Aorta (tissue), 5 donors: ENCODE results near the gene SLC8A2. TPM values are rescaled to one million over a fixed set of nuclear protein-coding genes. Genes with fewer than 3 reads are reported as not detected.
A peak's percentile ranks its signal among the peaks of the same experiment; 100 is the strongest.

Experiments used
- ATAC-seq: fragments of 200-7000 bp; cut with Tn5 transposase; one replicate; pipeline ENCODE4 v1.9.1; 2022; ENCODE audit warnings: moderate library complexity; ENCODE audit not compliant: low FRiP score
- DNase-seq, 2 donors: peaks; one replicate each; pipeline ENCODE4 v3.0.0-alpha.2; 2020
- H3K27ac ChIP-seq, 2 donors: one replicate each; pipeline ENCODE4 v1.5.1; 2013; ENCODE audit warnings: low read length in 2 of 2, mild to moderate bottlenecking in 2 of 2, moderate library complexity in 2 of 2, control low read depth in 1 of 2, inconsistent platforms in 1 of 2, low read depth in 1 of 2
- H3K27me3 ChIP-seq, 2 donors: one replicate each; pipeline ENCODE4 v1.6.1; 2013; ENCODE audit warnings: control low read depth in 1 of 2, low read length in 1 of 2, mild to moderate bottlenecking in 1 of 2, moderate library complexity in 1 of 2; ENCODE audit not compliant: insufficient read depth in 2 of 2, control insufficient read depth in 1 of 2
- H3K36me3 ChIP-seq, 2 donors: one replicate each; pipeline ENCODE4 v1.6.1; 2013; ENCODE audit warnings: control low read depth in 1 of 2, low read length in 1 of 2, mild to moderate bottlenecking in 1 of 2; ENCODE audit not compliant: insufficient read depth in 2 of 2, control insufficient read depth in 1 of 2
- H3K4me1 ChIP-seq, 2 donors: one replicate each; pipeline ENCODE4 v1.6.1; 2013; ENCODE audit warnings: low read length in 2 of 2, control low read depth in 1 of 2, mild to moderate bottlenecking in 1 of 2, moderate library complexity in 1 of 2; ENCODE audit not compliant: insufficient read depth in 2 of 2, control insufficient read depth in 1 of 2
- H3K4me3 ChIP-seq, 2 donors: one replicate each; pipeline ENCODE4 v1.5.1; 2013; ENCODE audit warnings: low read length in 2 of 2, control low read depth in 1 of 2, mild to moderate bottlenecking in 1 of 2
- H3K9me3 ChIP-seq: one replicate; pipeline ENCODE4 v1.6.1; 2013; ENCODE audit warnings: mild to moderate bottlenecking, low read length; ENCODE audit not compliant: control insufficient read depth
- WGBS, 2 donors: extraction: QIAGEN DNeasy Blood & Tissue Kit; methylation state at CpG; one replicate each; pipeline ENCODE4 v1.1.7; 2013; 5-methylcytosine and 5-hydroxymethylcytosine counted together
- intact Hi-C, 2 donors: fragments of 100-400 bp; cut with DNase I; formaldehyde crosslinking; loops; one replicate each; pipeline versions ENCODE4 v1.14.2 to v1.15.0; 2022
- polyA plus RNA-seq, 2 donors: library from polyadenylated mRNA; stranded (reverse); fragments of 200-250 nt; gene quantifications; one replicate each; pipeline ENCODE4 v1.2.3, GENCODE V29; 2013
- total RNA-seq, 2 donors: library from RNA; stranded (reverse); fragmentation: NEBNext Ultra II Directional; extraction: Animal tissue kit (Norgen Biotek cat#: 25700); gene quantifications; one replicate each; pipeline ENCODE4 v1.2.1, GENCODE V29; 2021
- donor health status: healthy with polysubstance abuse.
- donor health status: Bipolar disorder and iron deficiency.
- donor health status: DM: no; HTN: no; CAD: no.
- donor health status: DM: no; HTN: no; CAD: no.
- donor health status: DM: yes; HTN: yes; CAD: no.

Gene SLC8A2
- total and polyA plus RNA-seq, 4 donors, result 0.23 to 0.72 TPM; not detected in 2

GRCh38 chr19:47435196-47435595 lies 36.5 kb downstream of the SLC8A2 start:
- ATAC-seq (no peak), DNase-seq (no peak)
- Histone ChIP-seq H3K27me3 (no peaks in the 10 kb centered on the region), H3K36me3 (no peaks in the 10 kb centered on the region), H3K4me3 (no peak overlapping the region), H3K4me1 (no peaks in the 10 kb centered on the region), H3K27ac (no peak overlapping the region), H3K9me3 (no peaks in the 10 kb centered on the region)
- intact Hi-C loops, result loop anchor here (2.0 to 5.0 kb wide), 2 partner anchors 47 to 270 kb away; partner anchors contain the start of gene KPTN (in 1 of the 2)
- WGBS, 2 donors, result 63 to 65% methylated on average over 16 of the region's 16 CpGs

- no peaks in the 10 kb centered on the region for H3K36me3 ChIP-seq
- ATAC-seq, result no peak
- no peak for DNase-seq
- H3K9me3 ChIP-seq, result no peaks in the 10 kb centered on the region
- no peaks in the 10 kb centered on the region for H3K27me3 ChIP-seq
- no peaks in the 10 kb centered on the region for H3K4me1 ChIP-seq
- no peak overlapping the region for H3K4me3 ChIP-seq
- WGBS, 2 donors, result 77 to 82% methylated on average over 7 of the region's 7 CpGs
- H3K27ac ChIP-seq, result no peak overlapping the region
- intact Hi-C loops, result loop anchor here in 1 of 2 donors (2.0 kb wide), 1 partner anchor 271 kb away; no protein-coding TSS in a partner anchor
Measured at GRCh38 chr19:47434088-47434487, 37.6 kb downstream of the SLC8A2 start.

GRCh38 chr19:47433121-47433520 lies 38.6 kb downstream of the SLC8A2 start:
- no peak overlapping the region for H3K4me3 ChIP-seq
- no peaks in the 10 kb centered on the region for H3K4me1 ChIP-seq
- 14 to 17% methylated on average over 1 of the region's 1 CpG for WGBS, 2 donors
- DNase-seq (no peak), ATAC-seq (no peak)
- H3K27ac ChIP-seq, result no peak overlapping the region
- H3K27me3 ChIP-seq, result no peaks in the 10 kb centered on the region
- no peaks in the 10 kb centered on the region for H3K9me3 ChIP-seq
- H3K36me3 ChIP-seq, result no peaks in the 10 kb centered on the region
- intact Hi-C loops, result no loop called here

GRCh38 chr19:47432499-47432898 lies 39.2 kb downstream of the SLC8A2 start:
- DNase-seq, result no peak
- Histone ChIP-seq H3K27ac (no peak overlapping the region), H3K4me1 (no peaks in the 10 kb centered on the region), H3K36me3 (no peaks in the 10 kb centered on the region), H3K4me3 (no peak overlapping the region), H3K9me3 (no peaks in the 10 kb centered on the region), H3K27me3 (no peaks in the 10 kb centered on the region)
- ATAC-seq, result no peak
- intact Hi-C loops, result no loop called here

- H3K4me3 ChIP-seq, result no peak overlapping the region
- no peaks in the 10 kb centered on the region for H3K36me3 ChIP-seq
- no peaks in the 10 kb centered on the region for H3K9me3 ChIP-seq
- 84 to 90% methylated on average over 15 to 18 of the region's 18 CpGs for WGBS, 2 donors
- H3K27ac ChIP-seq, result no peak overlapping the region
- no peaks in the 10 kb centered on the region for H3K4me1 ChIP-seq
- ATAC-seq (no peak), DNase-seq (no peak)
- no peaks in the 10 kb centered on the region for H3K27me3 ChIP-seq
- intact Hi-C loops, result no loop called here
Measured at GRCh38 chr19:47432091-47432490, 39.6 kb downstream of the SLC8A2 start.

GRCh38 chr19:47430041-47430802 lies 41.5 kb downstream of the SLC8A2 start:
- Histone ChIP-seq H3K4me3 (no peak overlapping the region), H3K4me1 (no peaks in the 10 kb centered on the region), H3K36me3 (no peaks in the 10 kb centered on the region), H3K27me3 (no peaks in the 10 kb centered on the region), H3K9me3 (no peaks in the 10 kb centered on the region), H3K27ac (no peak overlapping the region)
- intact Hi-C loops, result no loop called here
- DNase-seq (peak in 1 of 2 donors; percentile 58), ATAC-seq (peak; percentile 14)
- 3 to 4% methylated on average over 69 of the region's 69 CpGs for WGBS, 2 donors

- DNase-seq (no peak), ATAC-seq (no peak)
- H3K27me3 ChIP-seq, result no peaks in the 10 kb centered on the region
- H3K4me3 ChIP-seq, result no peak overlapping the region
- H3K27ac ChIP-seq, result no peak overlapping the region
- H3K4me1 ChIP-seq, result no peaks in the 10 kb centered on the region
- intact Hi-C loops, result loop anchor here in 1 of 2 donors (10.0 kb wide), 1 partner anchor 134 kb away; no protein-coding TSS in a partner anchor
- H3K9me3 ChIP-seq, result no peaks in the 10 kb centered on the region
- H3K36me3 ChIP-seq, result no peaks in the 10 kb centered on the region
- 12 to 20% methylated on average over 17 to 20 of the region's 20 CpGs for WGBS, 2 donors
Measured at GRCh38 chr19:47429140-47429793, 42.4 kb downstream of the SLC8A2 start.

- 0 to 1% methylated on average over 27 of the region's 27 CpGs for WGBS, 2 donors
- no peaks in the 10 kb centered on the region for H3K27me3 ChIP-seq
- H3K4me1 ChIP-seq, result no peaks in the 10 kb centered on the region
- intact Hi-C loops, result loop anchor here in 1 of 2 donors (10.0 kb wide), 1 partner anchor 134 kb away; no protein-coding TSS in a partner anchor
- ATAC-seq (peak; percentile 83), DNase-seq (peak; percentile 87 to 90)
- H3K36me3 ChIP-seq, result no peaks in the 10 kb centered on the region
- no peak overlapping the region for H3K27ac ChIP-seq
- H3K4me3 ChIP-seq, result no peak overlapping the region
- no peaks in the 10 kb centered on the region for H3K9me3 ChIP-seq
Measured at GRCh38 chr19:47428177-47428894, 43.4 kb downstream of the SLC8A2 start.
